Measurements from ENCODE around the gene PTGDR2.

GRCh38 chr11:60801194-60801593, 54.6 kb downstream of the PTGDR2 start:
- no peak for TF ChIP-seq EZH2phosphoT487 (IDR thresholded peaks at IDR 0.05; ENCODE audit: borderline replicate concordance)
- TF ChIP-seq EZH2 (IDR thresholded peaks at IDR 0.05), result no peak
- TF ChIP-seq ZBTB33 (IDR thresholded peaks at IDR 0.05; ENCODE audit: extremely low read depth, insufficient replicate concordance, low read length), result no peak

Data from HCT116 (cell line).